Progenitor cell of endocrine pancreas (in vitro differentiated cells): Measurements from ENCODE around the gene RWDD1. TPM values are rescaled to one million over a fixed set of nuclear protein-coding genes. Genes with fewer than 3 reads are reported as not detected.

Experiments used
- DNase-seq: peaks from one replicate; pipeline ENCODE4 v3.0.0; 2021; ENCODE audit warnings: low spot score; ENCODE audit not compliant: unreplicated experiment
- H3K27ac Mint-ChIP-seq: 2 replicates; pipeline ENCODE4 v1.8.0; 2021; ENCODE audit warnings: mild to moderate bottlenecking, moderate library complexity, mixed read lengths
- H3K27me3 Mint-ChIP-seq: 2 replicates; pipeline ENCODE4 v1.8.0; 2021; ENCODE audit warnings: mixed read lengths
- H3K36me3 Mint-ChIP-seq: 2 replicates; pipeline ENCODE4 v1.8.0; 2022; ENCODE audit warnings: mixed read lengths; ENCODE audit not compliant: insufficient read depth
- H3K4me1 Mint-ChIP-seq: 2 replicates; pipeline ENCODE4 v1.8.0; 2021; ENCODE audit warnings: low read depth, mixed read lengths
- H3K4me3 Mint-ChIP-seq: 2 replicates; pipeline ENCODE4 v1.8.0; 2021; ENCODE audit warnings: low read depth, mild to moderate bottlenecking, moderate library complexity, mixed read lengths
- H3K9me3 Mint-ChIP-seq: 2 replicates; pipeline ENCODE4 v1.8.0; 2021; ENCODE audit warnings: low read depth, mixed read lengths
- CTCF ChIP-seq: fragments of 200-600 bp; sonication (generic); IDR thresholded peaks from one replicate; pipeline ENCODE4 v1.5.0; 2021; ENCODE audit warnings: antibody characterized with exemption, mild to moderate bottlenecking; ENCODE audit not compliant: unreplicated experiment
- total RNA-seq: library from RNA; stranded (reverse); gene quantifications from 2 replicates; pipeline ENCODE4 v1.2.1, GENCODE V29; 2021

RWDD1 gene
- total RNA-seq, 1 donor from 2014 or later = 36.2 TPM

- H3K4me3 Mint-ChIP-seq = no peak overlapping the region
- no peaks in the 10 kb centered on the region for H3K36me3 Mint-ChIP-seq
- H3K27me3 Mint-ChIP-seq = no peaks in the 10 kb centered on the region
- peaks cover 11% of the 10 kb centered on the region for H3K4me1 Mint-ChIP-seq
- H3K27ac Mint-ChIP-seq = peak overlapping the region; percentile 73
- no peak for TF ChIP-seq CTCF
- H3K9me3 Mint-ChIP-seq = no peaks in the 10 kb centered on the region
- no peak for DNase-seq
These were observed 20.5 kb upstream of the RWDD1 start for GRCh38 chr6:116550796-116551195.

- no peaks in the 10 kb centered on the region for H3K9me3 Mint-ChIP-seq
- H3K27me3 Mint-ChIP-seq = no peaks in the 10 kb centered on the region
- TF ChIP-seq CTCF = no peak
- H3K27ac Mint-ChIP-seq = no peak within 1 kb of the TSS
- no peaks in the 10 kb centered on the region for H3K36me3 Mint-ChIP-seq
- peaks cover 12% of the 10 kb centered on the region for H3K4me1 Mint-ChIP-seq
- no peak for DNase-seq
- H3K4me3 Mint-ChIP-seq = no peak within 1 kb of the TSS
These were observed 17.9 kb upstream of the RWDD1 start, which contains the start of gene CALHM4 for GRCh38 chr6:116553451-116553850. Gene CALHM4, plus strand, starts transcription at chr6:116553751. Its CDS starts 43 bp downstream, at chr6:116553794.

- Mint-ChIP-seq H3K27me3 (no peaks in the 10 kb centered on the region), H3K4me1 (peaks cover 4% of the 10 kb centered on the region), H3K4me3 (no peak overlapping the region), H3K9me3 (no peaks in the 10 kb centered on the region), H3K27ac (no peak overlapping the region), H3K36me3 (no peaks in the 10 kb centered on the region)
- TF ChIP-seq CTCF = no peak
- DNase-seq = no peak
These were observed 15.2 kb upstream of the RWDD1 start for GRCh38 chr6:116556065-116556464.

- H3K4me1 Mint-ChIP-seq = peaks cover 1% of the 10 kb centered on the region
- no peaks in the 10 kb centered on the region for H3K9me3 Mint-ChIP-seq
- no peak for TF ChIP-seq CTCF
- no peaks in the 10 kb centered on the region for H3K27me3 Mint-ChIP-seq
- H3K36me3 Mint-ChIP-seq = no peaks in the 10 kb centered on the region
- no peak overlapping the region for H3K27ac Mint-ChIP-seq
- H3K4me3 Mint-ChIP-seq = no peak overlapping the region
- no peak for DNase-seq
These were observed 14.4 kb upstream of the RWDD1 start for GRCh38 chr6:116556814-116557415.

GRCh38 chr6:116557893-116558292 is 13.4 kb upstream of the RWDD1 start:
- Mint-ChIP-seq H3K27me3 (no peaks in the 10 kb centered on the region), H3K4me1 (peaks cover 5% of the 10 kb centered on the region), H3K27ac (no peak overlapping the region), H3K36me3 (no peaks in the 10 kb centered on the region), H3K9me3 (no peaks in the 10 kb centered on the region), H3K4me3 (no peak overlapping the region)
- TF ChIP-seq CTCF = no peak
- DNase-seq = no peak
